GM19240 (cell line): Measurements from ENCODE around the gene ABLIM1.

Source experiments
- DNase-seq: peaks from one replicate; pipeline ENCODE4 v3.0.0; 2011; ENCODE audit warnings: low spot score; ENCODE audit not compliant: insufficient read length

ABLIM1 gene

GRCh38 chr10:114680543-114681117 lies 22.6 kb upstream of the ABLIM1 start:
- no peak for DNase-seq

GRCh38 chr10:114679552-114679951 lies 21.5 kb upstream of the ABLIM1 start:
- no peak for DNase-seq

- DNase-seq, result no peak
These were observed 20.7 kb upstream of the ABLIM1 start for GRCh38 chr10:114678820-114679219.

GRCh38 chr10:114678336-114678735 lies 20.3 kb upstream of the ABLIM1 start:
- DNase-seq, result no peak

- no peak for DNase-seq
These were observed 16.3 kb upstream of the ABLIM1 start for GRCh38 chr10:114674346-114674745.

- DNase-seq, result no peak
These were observed 11.6 kb upstream of the ABLIM1 start for GRCh38 chr10:114669648-114670047.

- DNase-seq, result no peak
These were observed 10.5 kb upstream of the ABLIM1 start for GRCh38 chr10:114668375-114669080.

GRCh38 chr10:114665873-114666272 lies 7.8 kb upstream of the ABLIM1 start:
- DNase-seq, result no peak

GRCh38 chr10:114665406-114665805 lies 7.3 kb upstream of the ABLIM1 start:
- DNase-seq, result no peak

GRCh38 chr10:114664127-114664526 lies 6.1 kb upstream of the ABLIM1 start:
- DNase-seq, result no peak

GRCh38 chr10:114663626-114664025 lies 5.6 kb upstream of the ABLIM1 start:
- DNase-seq, result no peak

GRCh38 chr10:114662646-114663217 lies 4.7 kb upstream of the ABLIM1 start:
- no peak for DNase-seq

- no peak for DNase-seq
These were observed 3.3 kb upstream of the ABLIM1 start for GRCh38 chr10:114661212-114661880.

- DNase-seq, result no peak
These were observed 2.4 kb downstream of the ABLIM1 start for GRCh38 chr10:114655671-114656070.

- no peak for DNase-seq
These were observed 3.1 kb downstream of the ABLIM1 start for GRCh38 chr10:114654822-114655575.

- DNase-seq, result no peak
These were observed 4.1 kb downstream of the ABLIM1 start for GRCh38 chr10:114653926-114654325.

- no peak for DNase-seq
These were observed 5.4 kb downstream of the ABLIM1 start for GRCh38 chr10:114652402-114653368.

- no peak for DNase-seq
These were observed 7.2 kb downstream of the ABLIM1 start for GRCh38 chr10:114650831-114651230.

- no peak for DNase-seq
These were observed 7.8 kb downstream of the ABLIM1 start for GRCh38 chr10:114650266-114650665.

GRCh38 chr10:114649217-114649903 lies 8.7 kb downstream of the ABLIM1 start:
- DNase-seq, result no peak
